HG03095 (cell line): Measurements from ENCODE around the gene KRT31.
"Not testable (repeated sequence)": the region's sequence is repeated elsewhere in the genome, so short reads cannot be mapped to it uniquely, and the experiment has no call there.

ENCODE experiments used
- ATAC-seq: cut with Tn5 transposase; IDR thresholded peaks from one replicate; pipeline ENCODE4 v1.9.1; 2021; ENCODE audit warnings: moderate library complexity; ENCODE audit not compliant: unreplicated experiment

Gene KRT31

GRCh38 chr17:41347869-41348760 lies 49.3 kb downstream of the KRT31 start:
- ATAC-seq: no peak

GRCh38 chr17:41346421-41346820 lies 51.0 kb downstream of the KRT31 start:
- ATAC-seq: not testable (repeated sequence)

- ATAC-seq: no peak
Measured at GRCh38 chr17:41345992-41346391, 51.4 kb downstream of the KRT31 start.
